HepG2 (cell line): ENCODE data around the gene SP6. TPM values are rescaled to one million over a fixed set of nuclear protein-coding genes. Genes with fewer than 3 reads are reported as not detected.

Experiments
- ARNT ChIP-seq: fragments of 450-650 bp; IDR thresholded peaks from 2 replicates; pipeline ENCODE4 v1.6.1; 2017
- BATF2 ChIP-seq: sonication (generic); formaldehyde crosslinking; IDR thresholded peaks from 2 replicates; pipeline ENCODE4 v1.8.0; 2022; ENCODE audit warnings: mild to moderate bottlenecking, missing genetic modification reagents, moderate library complexity
- HHEX ChIP-seq: IDR thresholded peaks from 2 replicates; pipeline ENCODE4 v1.6.1; 2016; ENCODE audit warnings: control low read depth
- HNF1A ChIP-seq, 2 experiments: sonication (generic) in 1 of 2; formaldehyde crosslinking in 1 of 2; IDR thresholded peaks; 2 replicates each; pipeline versions ENCODE4 v1.4.0 to v1.6.1; 2016 to 2020; ENCODE audit warnings: borderline replicate concordance in 1 of 2, low read depth in 1 of 2, mild to moderate bottlenecking in 1 of 2, missing genetic modification reagents in 1 of 2
- IKZF5 ChIP-seq: IDR thresholded peaks from 2 replicates; pipeline ENCODE4 v1.6.1; 2018; ENCODE audit warnings: missing genetic modification reagents, mild to moderate bottlenecking, missing compliant biosample characterization
- JARID2 ChIP-seq: sonication (generic); formaldehyde crosslinking; IDR thresholded peaks from 2 replicates; pipeline ENCODE4 v1.8.1; 2023; ENCODE audit warnings: missing genetic modification reagents, inconsistent platforms; ENCODE audit not compliant: insufficient replicate concordance
- KDM2A ChIP-seq: sonication (generic); formaldehyde crosslinking; IDR thresholded peaks from 2 replicates; pipeline ENCODE4 v1.4.0; 2020; ENCODE audit warnings: low read depth, missing genetic modification reagents, borderline replicate concordance
- MAX ChIP-seq: IDR thresholded peaks from 2 replicates; pipeline ENCODE4 v1.6.1; 2012; ENCODE audit warnings: inconsistent platforms
- MTERF4 ChIP-seq: sonication (generic); formaldehyde crosslinking; IDR thresholded peaks from 2 replicates; pipeline ENCODE4 v1.8.0; 2023; ENCODE audit warnings: mild to moderate bottlenecking, missing genetic modification reagents
- PAWR ChIP-seq: sonication (generic); formaldehyde crosslinking; IDR thresholded peaks from 2 replicates; pipeline ENCODE4 v1.4.0; 2020; ENCODE audit warnings: missing genetic modification reagents, mild to moderate bottlenecking, borderline replicate concordance
- POGZ ChIP-seq: sonication (generic); formaldehyde crosslinking; IDR thresholded peaks from 2 replicates; pipeline ENCODE4 v1.4.0; 2020; ENCODE audit warnings: mild to moderate bottlenecking, missing genetic modification reagents
- SKI ChIP-seq: fragments of 450-650 bp; IDR thresholded peaks from one replicate; pipeline ENCODE4 v1.6.1; 2018; ENCODE audit warnings: mild to moderate bottlenecking; ENCODE audit not compliant: partially characterized antibody
- SP4 ChIP-seq: sonication (generic); formaldehyde crosslinking; IDR thresholded peaks from 2 replicates; pipeline ENCODE4 v1.8.1; 2023; ENCODE audit warnings: mild to moderate bottlenecking, missing genetic modification reagents
- YY1 ChIP-seq: IDR thresholded peaks from 2 replicates; pipeline ENCODE4 v1.6.1; 2011; ENCODE audit warnings: low read length, low read depth, moderate library complexity, mild to moderate bottlenecking; ENCODE audit not compliant: insufficient read depth, insufficient replicate concordance
- ZFP36L1 ChIP-seq: sonication (generic); formaldehyde crosslinking; IDR thresholded peaks from 2 replicates; pipeline ENCODE4 v1.8.0; 2022; ENCODE audit warnings: mild to moderate bottlenecking, missing genetic modification reagents, moderate library complexity
- ZNF101 ChIP-seq: sonication (generic); formaldehyde crosslinking; IDR thresholded peaks from 2 replicates; pipeline ENCODE4 v1.4.0; 2020; ENCODE audit warnings: mild to moderate bottlenecking, low read depth, missing genetic modification reagents, borderline replicate concordance
- ZNF124 ChIP-seq: sonication (generic); formaldehyde crosslinking; IDR thresholded peaks from 2 replicates; pipeline ENCODE4 v1.4.0; 2020; ENCODE audit warnings: missing genetic modification reagents
- ZNF367 ChIP-seq: sonication (generic); formaldehyde crosslinking; IDR thresholded peaks from 2 replicates; pipeline ENCODE4 v1.4.0; 2020; ENCODE audit warnings: missing genetic modification reagents, borderline replicate concordance
- ZNF569 ChIP-seq: sonication (generic); formaldehyde crosslinking; IDR thresholded peaks from 2 replicates; pipeline ENCODE4 v1.5.0; 2020; ENCODE audit warnings: mild to moderate bottlenecking, missing genetic modification reagents, moderate library complexity, borderline replicate concordance
- ZNF777 ChIP-seq: sonication (generic); formaldehyde crosslinking; IDR thresholded peaks from 2 replicates; pipeline ENCODE4 v1.4.0; 2020; ENCODE audit warnings: missing genetic modification reagents
- ZNF781 ChIP-seq: sonication (generic); formaldehyde crosslinking; IDR thresholded peaks from 2 replicates; pipeline ENCODE4 v1.5.1; 2020; ENCODE audit warnings: borderline replicate concordance, mild to moderate bottlenecking, missing genetic modification reagents; ENCODE audit errors: not compliant biosample characterization
- polyA plus RNA-seq, 8 experiments: library from polyadenylated mRNA; depleted of rRNA in 3 of 8; stranded (reverse) in 7 of 8; unstranded in 1 of 8; fragments of >200 nt; fragmentation: Illumina TruSeq in 4 of 8; extraction: Trizol in 4 of 8; gene quantifications; 2 replicates each; pipeline versions ENCODE4 v1.2.1 to v1.2.3, GENCODE V29; 2011 to 2016; ENCODE audit warnings: low read depth in 4 of 8, missing spikeins in 1 of 8, mixed read lengths in 1 of 8; ENCODE audit not compliant: insufficient read depth in 1 of 8
- total RNA-seq, 5 experiments: library from RNA; depleted of rRNA; stranded (reverse); fragments of >200 nt; fragmentation: Illumina TruSeq; extraction: Trizol; gene quantifications; 2 replicates each; pipeline ENCODE4 v1.2.3, GENCODE V29; 2016; ENCODE audit warnings: low read depth in 1 of 5

Gene SP6
- total and polyA plus RNA-seq, 2 of the 13 experiments (the other 11 are each of a cell fraction or from before 2014, with no cell fraction given): 0.07 TPM

- TF ChIP-seq POGZ (CRISPR knock-in tag): peak; percentile 77
- peak; percentile 54; the same call in 1 of the 2 replicates for TF ChIP-seq KDM2A (CRISPR knock-in tag)
- TF ChIP-seq HNF1A (IDR thresholded peaks at IDR 0.05; ENCODE audit: low read depth): no peak
- TF ChIP-seq HNF1A (CRISPR knock-in tag; IDR thresholded peaks at IDR 0.05; ENCODE audit: borderline replicate concordance): no peak; the same call in 1 of the 2 replicates
- peak; percentile 83; the same call in 1 of the 2 replicates for TF ChIP-seq ZNF777 (CRISPR knock-in tag)
- TF ChIP-seq IKZF5 (CRISPR knock-in tag): peak; percentile 83
- no peak for TF ChIP-seq ARNT
- TF ChIP-seq ZNF367 (CRISPR knock-in tag): no peak
- 0 out of 2 replicates have a peak, but pooled peaks have one; percentile 29 for TF ChIP-seq HHEX (CRISPR knock-in tag)
- TF ChIP-seq YY1: peak; percentile 78
- peak; percentile 0; the same call in 1 of the 2 replicates for TF ChIP-seq MTERF4 (CRISPR knock-in tag)
- 0 out of 2 replicates have a peak, but pooled peaks have one; percentile 76 for TF ChIP-seq ZNF569
- no peak for TF ChIP-seq ZNF101 (CRISPR knock-in tag)
- TF ChIP-seq SKI: no peak
- peak; percentile 13 for TF ChIP-seq ZNF781 (CRISPR knock-in tag)
- peak; percentile 81 for TF ChIP-seq MAX
- peak; percentile 60; the same call in 1 of the 2 replicates for TF ChIP-seq ZFP36L1 (CRISPR knock-in tag)
- TF ChIP-seq PAWR (CRISPR knock-in tag): no peak
- TF ChIP-seq BATF2 (CRISPR knock-in tag): no peak
- peak; percentile 55; the same call in 1 of the 2 replicates for TF ChIP-seq ZNF124 (CRISPR knock-in tag)
- peak; percentile 85 for TF ChIP-seq JARID2 (CRISPR knock-in tag)
- peak; percentile 47; the same call in 1 of the 2 replicates for TF ChIP-seq SP4 (CRISPR knock-in tag)
Observed at GRCh38 chr17:47840742-47841487, 10.0 kb downstream of the SP6 start, which contains the start of gene SCRN2 (continued).
